ENCODE measurements around the gene DGLUCY.
"Not testable (repeated sequence)": the region's sequence is repeated elsewhere in the genome, so short reads cannot be mapped to it uniquely, and the experiment has no call there.

The DGLUCY gene, protein sequence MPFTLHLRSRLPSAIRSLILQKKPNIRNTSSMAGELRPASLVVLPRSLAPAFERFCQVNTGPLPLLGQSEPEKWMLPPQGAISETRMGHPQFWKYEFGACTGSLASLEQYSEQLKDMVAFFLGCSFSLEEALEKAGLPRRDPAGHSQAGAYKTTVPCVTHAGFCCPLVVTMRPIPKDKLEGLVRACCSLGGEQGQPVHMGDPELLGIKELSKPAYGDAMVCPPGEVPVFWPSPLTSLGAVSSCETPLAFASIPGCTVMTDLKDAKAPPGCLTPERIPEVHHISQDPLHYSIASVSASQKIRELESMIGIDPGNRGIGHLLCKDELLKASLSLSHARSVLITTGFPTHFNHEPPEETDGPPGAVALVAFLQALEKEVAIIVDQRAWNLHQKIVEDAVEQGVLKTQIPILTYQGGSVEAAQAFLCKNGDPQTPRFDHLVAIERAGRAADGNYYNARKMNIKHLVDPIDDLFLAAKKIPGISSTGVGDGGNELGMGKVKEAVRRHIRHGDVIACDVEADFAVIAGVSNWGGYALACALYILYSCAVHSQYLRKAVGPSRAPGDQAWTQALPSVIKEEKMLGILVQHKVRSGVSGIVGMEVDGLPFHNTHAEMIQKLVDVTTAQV

DNA sequence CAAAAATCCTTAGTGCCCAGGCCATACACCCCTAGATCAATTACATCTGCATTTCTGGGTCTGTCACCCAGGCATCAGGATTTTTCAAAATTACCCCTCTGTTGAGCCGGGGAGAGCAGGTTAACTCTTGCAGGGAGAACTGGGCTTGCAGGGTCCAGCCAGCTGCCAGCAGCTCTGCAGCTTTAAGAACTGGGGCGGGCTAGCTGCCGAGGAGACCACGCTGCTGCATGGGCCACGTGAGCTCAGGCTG lies at the start of gene DGLUCY:
TSS of gene DGLUCY (plus strand) at position 245 of the 250 bp plus-strand sequence. CDS start 46,222 bp downstream, outside the sequence.
- peak; percentile 60 for DNase-seq

GRCh38 chr14:91065266-91065665 lies 48.6 kb upstream of the DGLUCY start:
- DNase-seq = no peak

GRCh38 chr14:91067186-91067585 lies 46.7 kb upstream of the DGLUCY start:
- peak; percentile 65 for DNase-seq

DNA sequence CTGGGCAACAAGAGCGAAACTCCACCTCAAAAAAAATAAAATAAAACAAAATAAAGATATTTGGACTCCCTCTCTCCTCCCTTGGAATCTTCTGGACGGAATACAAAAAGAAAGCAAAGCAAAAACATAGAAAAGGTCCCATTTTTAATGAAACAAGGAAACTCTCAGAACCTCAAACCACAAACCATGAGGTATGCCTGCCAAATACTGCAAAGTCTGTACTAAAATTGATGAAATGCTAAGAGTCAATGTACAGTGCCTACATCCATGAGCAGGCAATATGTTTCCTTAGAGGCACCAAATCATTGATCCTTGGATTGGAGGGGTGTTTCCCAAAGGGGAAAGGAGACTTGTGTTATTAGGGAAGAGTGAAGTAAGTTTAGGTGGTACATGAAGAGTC lies 45.2 kb upstream of the DGLUCY start:
- DNase-seq = peak; percentile 29

- no peak for DNase-seq
Measured at GRCh38 chr14:91070572-91070971, 43.3 kb upstream of the DGLUCY start.

GRCh38 chr14:91075553-91075952 lies 38.3 kb upstream of the DGLUCY start:
- DNase-seq = no peak

- DNase-seq = peak; percentile 70
Measured at GRCh38 chr14:91078095-91078737, 35.7 kb upstream of the DGLUCY start.

GRCh38 chr14:91080071-91080470 lies 33.8 kb upstream of the DGLUCY start:
- no peak for DNase-seq

GRCh38 chr14:91082282-91082681 lies 31.6 kb upstream of the DGLUCY start:
- no peak for DNase-seq

DNA sequence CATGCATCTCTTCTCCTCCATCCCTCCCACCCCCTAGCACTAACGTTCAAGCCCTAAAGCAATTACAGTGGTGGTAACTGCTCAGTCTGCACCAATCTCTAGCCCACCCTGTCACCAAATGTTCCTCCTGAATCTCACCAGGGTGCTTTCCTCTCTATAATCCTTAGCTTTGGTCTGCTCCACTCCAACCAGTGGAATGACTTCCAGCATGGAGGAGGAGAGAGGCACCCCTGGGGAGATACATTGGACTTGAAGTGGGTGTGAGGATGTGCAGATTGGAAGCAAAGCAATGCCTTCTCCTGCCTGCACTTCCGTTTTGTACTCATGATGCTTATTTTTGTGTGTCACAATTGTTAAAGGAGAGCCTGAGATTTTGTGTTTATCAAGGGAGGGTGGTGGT lies 29.4 kb upstream of the DGLUCY start:
- DNase-seq = no peak

GRCh38 chr14:91087470-91087869 lies 26.4 kb upstream of the DGLUCY start:
- DNase-seq = not testable (repeated sequence)

- DNase-seq = no peak
Measured at GRCh38 chr14:91088585-91089235, 25.2 kb upstream of the DGLUCY start.

- DNase-seq = no peak
Measured at GRCh38 chr14:91089958-91090535, 23.8 kb upstream of the DGLUCY start.

GRCh38 chr14:91090743-91091142 lies 23.1 kb upstream of the DGLUCY start:
- no peak for DNase-seq

- no peak for DNase-seq
Measured at GRCh38 chr14:91092073-91092472, 21.8 kb upstream of the DGLUCY start.

DNA sequence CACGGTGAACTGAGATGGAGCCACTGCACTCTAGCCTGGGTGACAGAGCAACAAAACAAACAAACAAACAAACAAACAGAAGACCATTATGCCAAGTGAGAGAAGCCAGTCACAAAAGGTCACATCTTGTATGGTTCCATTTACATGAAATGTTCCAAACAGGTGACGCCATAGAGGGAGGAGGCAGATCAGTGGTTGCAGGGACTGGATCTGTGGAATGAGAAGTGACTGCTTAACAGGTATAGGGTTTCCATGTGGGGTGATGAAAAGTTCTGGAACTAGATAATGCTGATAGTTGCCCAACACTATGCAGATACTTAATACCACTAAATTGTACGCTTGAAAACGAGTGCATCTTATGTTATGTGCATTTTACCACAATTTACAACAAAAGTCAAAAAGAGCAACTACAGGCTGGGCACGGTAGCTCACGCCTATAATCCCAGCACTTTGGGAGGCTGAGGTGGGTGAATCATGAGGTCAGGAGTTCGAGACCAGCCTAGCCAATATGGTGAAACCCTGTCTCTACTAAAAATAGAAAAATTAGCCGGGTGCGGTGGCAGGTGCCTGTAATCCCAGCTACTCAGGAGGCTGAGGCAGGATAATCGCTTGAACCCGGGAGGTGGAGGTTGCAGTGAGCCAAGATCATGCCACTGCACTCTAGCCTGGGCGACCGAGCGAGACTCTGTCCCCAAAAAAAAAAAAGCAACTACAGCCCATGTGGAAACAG lies 20.0 kb upstream of the DGLUCY start:
- not testable (repeated sequence) for DNase-seq

DNA sequence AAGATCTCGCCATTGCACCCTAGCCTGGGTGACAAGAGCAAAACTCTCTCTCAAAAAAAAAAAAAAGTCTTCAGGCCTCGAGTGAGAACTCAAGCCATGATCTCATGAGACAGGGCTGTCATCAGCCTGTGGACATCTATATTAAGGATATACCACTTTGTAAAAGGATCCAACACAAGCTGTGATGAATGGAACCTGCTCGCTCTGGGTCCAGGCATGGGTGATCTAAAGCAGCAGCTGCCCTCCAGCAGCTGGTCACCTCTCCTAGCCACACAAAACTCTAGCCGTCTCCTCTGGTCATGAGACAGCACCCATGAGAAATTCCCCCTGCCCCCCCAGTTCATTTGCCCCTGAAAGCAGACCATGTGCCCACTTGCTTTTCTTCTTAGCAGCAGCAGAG lies 19.1 kb upstream of the DGLUCY start:
- DNase-seq = no peak

DNA sequence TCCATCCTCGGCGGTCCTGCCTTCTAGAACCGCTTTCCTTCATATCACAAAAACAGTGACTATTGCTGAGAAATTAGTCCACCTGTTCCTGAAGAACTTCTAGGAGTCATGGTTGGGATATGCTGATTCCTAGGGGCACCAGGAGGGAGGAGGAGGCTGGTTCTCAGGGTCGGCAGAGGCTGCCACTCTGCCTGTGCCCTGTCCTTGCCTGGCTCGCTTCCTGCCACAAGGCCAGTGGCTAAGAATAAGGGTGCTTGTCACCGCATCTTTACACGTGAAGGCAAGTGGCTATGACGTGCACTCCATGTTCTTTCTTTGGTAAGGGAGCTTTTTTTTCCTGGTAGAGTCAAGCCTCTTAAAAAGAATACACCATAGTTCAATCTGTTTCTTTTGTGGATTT lies 18.7 kb upstream of the DGLUCY start:
- DNase-seq = no peak

- not testable (repeated sequence) for DNase-seq
Measured at GRCh38 chr14:91097657-91098056, 16.2 kb upstream of the DGLUCY start.

DNA sequence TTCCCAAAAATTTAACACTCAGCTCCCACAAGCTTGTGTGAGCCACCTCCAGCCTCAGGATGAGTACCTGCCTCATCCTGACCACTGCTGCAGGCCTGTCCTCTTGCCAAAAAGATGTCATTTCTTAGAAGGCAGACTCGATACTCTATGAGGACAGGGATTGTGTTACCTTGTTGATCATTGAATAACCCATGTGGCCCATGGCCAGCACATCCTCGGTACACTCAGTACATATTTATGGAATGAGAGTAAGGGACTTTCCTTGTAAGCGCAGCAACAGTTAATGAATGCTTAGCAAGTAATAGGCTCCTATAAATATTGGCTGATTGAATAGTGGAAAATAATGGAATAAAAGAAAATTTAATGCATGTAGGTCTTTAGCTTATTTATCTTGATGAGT lies 15.3 kb upstream of the DGLUCY start:
- no peak for DNase-seq

DNA sequence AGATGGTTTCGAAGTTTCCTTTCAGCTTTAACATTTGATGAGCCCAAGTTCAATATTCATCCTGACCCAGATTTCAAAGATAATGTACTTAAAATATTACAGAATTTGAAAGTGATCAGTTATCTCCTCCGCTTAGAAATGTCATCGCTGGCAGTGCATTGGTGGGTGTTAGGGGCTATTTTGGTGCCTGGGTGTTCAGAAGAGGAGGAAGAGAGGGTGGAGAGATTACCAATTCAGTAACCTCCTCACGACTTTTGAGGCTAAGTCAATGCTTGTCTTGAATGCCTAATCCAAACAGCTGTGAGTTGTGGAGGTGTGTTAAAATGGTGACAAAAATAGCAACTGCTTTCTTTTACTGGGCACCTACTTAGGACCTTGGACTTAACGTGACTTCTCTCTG lies 13.8 kb upstream of the DGLUCY start:
- no peak for DNase-seq

DNA sequence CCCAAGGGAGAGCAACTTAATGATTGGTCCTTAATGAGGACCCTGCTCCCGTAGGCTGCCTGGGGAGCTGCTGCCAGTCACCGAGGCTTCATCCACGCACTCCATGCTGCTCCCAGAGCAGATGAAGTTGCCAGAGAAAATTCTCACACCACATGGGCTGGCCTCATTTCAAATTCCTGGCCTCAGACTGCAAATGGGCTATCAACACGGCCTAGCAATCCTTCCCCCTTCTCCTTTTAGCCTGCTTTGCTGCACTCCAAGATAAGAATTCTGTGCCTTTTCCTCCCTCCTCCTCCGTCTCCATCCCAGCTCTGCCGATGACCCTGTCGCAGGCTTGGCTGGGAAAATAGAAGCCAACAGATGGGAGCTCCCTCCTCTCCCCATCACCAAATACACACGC lies 10.8 kb upstream of the DGLUCY start:
- DNase-seq = no peak
